Umbilical cord (tissue), 2 donors: ENCODE measurements around the gene SLC10A4. TPM values are rescaled to one million over a fixed set of nuclear protein-coding genes. Genes with fewer than 3 reads are reported as not detected.
"Not testable (repeated sequence)": the region's sequence is repeated elsewhere in the genome, so short reads cannot be mapped to it uniquely, and the experiment has no call there.

ENCODE experiments used
- DNase-seq: peaks from one replicate; pipeline ENCODE4 v3.0.0-alpha.2; 2015; ENCODE audit warnings: low spot score
- total RNA-seq: library from RNA; depleted of rRNA; stranded (reverse); fragments of >200 nt; gene quantifications from one replicate; pipeline ENCODE4 v1.2.3, GENCODE V29; 2014; ENCODE audit warnings: low replicate concordance; ENCODE audit not compliant: insufficient read depth

SLC10A4 gene, protein sequence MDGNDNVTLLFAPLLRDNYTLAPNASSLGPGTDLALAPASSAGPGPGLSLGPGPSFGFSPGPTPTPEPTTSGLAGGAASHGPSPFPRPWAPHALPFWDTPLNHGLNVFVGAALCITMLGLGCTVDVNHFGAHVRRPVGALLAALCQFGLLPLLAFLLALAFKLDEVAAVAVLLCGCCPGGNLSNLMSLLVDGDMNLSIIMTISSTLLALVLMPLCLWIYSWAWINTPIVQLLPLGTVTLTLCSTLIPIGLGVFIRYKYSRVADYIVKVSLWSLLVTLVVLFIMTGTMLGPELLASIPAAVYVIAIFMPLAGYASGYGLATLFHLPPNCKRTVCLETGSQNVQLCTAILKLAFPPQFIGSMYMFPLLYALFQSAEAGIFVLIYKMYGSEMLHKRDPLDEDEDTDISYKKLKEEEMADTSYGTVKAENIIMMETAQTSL
- total RNA-seq: not detected

DNA sequence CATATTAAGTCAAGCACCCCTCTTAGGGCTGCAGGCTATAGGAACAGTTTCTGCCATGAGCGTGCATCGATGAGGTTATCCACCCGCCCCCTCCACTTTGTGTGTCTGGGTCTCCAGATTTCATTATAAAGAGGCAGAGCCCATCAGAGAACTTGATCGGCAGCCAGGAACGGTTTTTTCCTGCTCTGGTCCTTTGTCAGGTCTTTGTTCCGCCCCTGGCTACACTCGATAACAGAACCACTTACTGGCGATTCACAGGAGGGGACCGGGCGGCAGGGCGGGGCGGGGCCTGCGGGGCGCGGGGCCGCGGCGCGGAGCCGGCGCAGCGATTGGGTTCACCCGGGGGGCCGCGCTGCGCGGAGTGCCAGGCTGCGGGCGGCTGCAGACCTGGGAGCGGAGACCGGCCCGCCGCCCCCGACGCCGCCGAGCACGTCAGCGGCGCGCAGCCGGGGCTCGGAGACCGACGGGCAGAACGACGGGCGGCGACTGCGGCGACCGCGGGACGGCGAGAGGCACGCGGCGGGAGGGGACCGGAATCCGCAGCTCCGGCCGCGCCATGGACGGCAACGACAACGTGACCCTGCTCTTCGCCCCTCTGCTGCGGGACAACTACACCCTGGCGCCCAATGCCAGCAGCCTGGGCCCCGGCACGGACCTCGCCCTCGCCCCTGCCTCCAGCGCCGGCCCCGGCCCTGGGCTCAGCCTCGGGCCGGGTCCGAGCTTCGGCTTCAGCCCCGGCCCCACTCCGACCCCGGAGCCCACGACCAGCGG, at the start of gene SLC10A4:
Gene SLC10A4 (plus strand): TSS at position 338 of the 771 bp plus-strand sequence. CDS start 219 bp downstream, at position 557.
- DNase-seq: no peak

DNA sequence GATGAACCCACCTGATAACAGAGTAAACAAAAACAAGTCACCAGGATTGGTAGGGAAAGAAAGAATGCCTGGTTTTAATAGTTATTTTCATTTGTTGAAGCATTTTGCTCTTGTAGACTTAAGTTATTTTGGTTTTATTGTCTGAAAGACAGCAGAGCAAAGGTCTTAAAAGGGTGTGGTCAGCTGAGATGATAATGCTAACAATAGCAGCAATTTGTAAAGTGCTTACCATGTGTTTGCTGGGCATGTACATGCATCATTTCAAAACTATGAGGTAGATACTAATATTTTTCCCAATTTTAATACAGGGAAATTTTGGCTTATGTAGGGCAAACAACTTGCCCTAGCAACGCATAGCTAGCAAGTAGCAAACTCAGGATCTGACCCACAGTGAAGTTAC, 46.8 kb upstream of the SLC10A4 start:
- no peak for DNase-seq

DNA sequence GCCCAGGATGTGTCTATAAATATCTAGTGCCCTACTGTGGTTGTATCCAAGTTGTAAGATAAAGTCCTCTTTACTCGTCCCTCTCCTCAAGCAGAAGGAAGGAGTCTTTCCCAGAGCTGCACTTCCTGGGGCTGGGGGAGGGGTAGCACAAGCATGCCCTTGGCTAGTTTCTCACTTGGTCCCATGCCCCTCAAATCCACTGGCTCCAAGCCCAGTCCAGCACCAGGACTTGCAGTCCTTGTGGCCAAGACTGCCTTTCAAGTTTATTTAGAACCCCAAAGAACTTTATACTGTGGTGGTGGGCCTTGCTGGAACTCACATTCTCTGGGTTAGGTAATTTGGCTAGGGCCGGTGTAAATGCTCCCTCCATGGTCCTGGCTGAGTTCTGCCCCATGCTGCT, 43.2 kb upstream of the SLC10A4 start:
- no peak for DNase-seq

DNA sequence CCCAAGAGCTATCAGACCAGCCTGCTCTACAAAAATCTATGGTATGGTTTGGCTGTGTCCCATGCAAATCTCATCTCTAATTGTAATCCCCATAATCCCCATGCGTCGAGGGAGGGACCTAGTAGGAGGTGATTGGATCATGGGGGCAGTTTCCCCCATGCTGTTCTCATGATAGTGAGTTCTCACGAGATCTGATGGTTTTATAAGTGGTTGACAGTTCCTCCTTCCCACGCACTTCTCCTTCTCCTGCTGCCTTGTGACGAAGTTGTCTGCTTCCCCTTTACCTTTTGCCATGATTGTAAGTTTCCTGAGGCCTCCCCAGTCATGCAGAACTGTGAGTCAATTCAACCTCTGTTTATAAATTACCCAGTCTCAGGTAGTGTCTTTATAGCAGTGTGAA, 42.2 kb upstream of the SLC10A4 start:
- not testable (repeated sequence) for DNase-seq

DNA sequence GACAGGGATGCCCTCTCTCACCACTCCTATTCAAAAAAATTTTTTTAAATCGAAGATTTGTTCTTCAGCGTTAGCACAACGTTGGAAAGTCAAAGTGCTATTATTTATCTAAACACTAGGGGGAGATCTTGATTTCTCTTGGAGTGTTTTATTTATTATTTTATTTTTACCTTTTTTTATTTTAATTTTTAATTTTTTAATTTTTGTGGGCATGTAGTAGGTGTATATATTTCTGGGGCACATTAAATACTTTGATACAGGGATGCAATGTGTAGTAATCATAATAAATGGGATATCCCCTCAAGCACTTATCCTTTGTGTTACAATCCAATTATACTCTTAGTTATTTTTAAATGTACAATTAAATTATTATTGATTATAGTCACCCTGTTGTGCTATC, 37.4 kb upstream of the SLC10A4 start:
- DNase-seq: no peak

DNA sequence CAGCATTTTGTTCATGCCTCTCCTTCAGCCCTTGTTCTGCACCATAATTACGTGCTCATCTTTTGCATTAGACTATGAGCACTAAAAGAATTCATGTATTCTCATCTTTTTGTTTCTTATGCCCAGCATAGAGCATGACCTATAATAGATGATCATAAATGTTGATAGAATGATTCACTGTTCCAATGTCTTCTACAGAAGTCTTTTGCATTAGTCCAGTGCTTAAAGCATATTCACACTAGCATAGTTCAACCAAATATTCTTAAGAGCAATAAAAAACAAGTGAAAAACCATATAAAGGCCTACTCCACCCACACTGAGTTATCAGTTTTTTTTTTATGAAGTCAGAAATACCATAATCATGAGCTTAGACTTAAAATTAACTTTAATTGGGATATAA, 36.5 kb upstream of the SLC10A4 start:
- no peak for DNase-seq

DNA sequence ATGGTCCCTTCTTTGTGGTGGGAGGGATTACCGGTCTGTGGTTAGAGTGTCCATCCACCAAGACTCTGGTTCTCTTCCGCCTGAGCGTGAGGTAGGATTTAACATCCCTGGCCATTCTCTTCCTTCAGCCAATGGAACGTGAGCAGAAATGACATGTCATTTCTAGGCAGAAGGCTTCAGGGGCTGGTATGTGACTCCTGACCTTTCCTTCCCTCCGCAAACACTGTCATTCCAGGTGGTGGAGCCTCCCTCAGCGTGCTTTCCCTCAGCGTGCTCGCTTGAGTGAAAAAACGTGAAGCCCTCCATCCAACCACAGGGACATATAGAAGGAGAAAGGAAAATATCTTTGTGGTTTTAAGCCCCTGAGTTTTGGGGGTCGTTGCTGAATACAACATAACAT, 34.0 kb upstream of the SLC10A4 start:
- DNase-seq: no peak

DNA sequence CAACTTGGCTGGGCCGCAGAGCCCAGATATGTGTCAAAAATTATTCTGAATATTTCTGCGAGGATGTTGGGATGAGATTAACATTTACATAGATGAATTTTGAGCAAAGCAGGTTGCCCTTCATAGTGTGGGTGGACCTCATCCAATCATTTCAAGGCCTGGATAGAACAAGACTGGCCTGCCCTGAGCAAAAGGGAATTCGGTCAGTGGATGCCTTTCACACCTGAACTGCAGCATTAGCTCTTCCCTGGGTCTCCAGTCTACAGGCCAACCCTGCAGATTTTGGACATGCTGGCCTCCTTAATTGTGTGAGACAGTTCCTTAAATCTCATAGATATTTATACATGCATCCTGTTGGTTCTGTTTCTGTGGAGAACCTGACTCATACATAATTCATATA, 32.4 kb upstream of the SLC10A4 start:
- DNase-seq: no peak

DNA sequence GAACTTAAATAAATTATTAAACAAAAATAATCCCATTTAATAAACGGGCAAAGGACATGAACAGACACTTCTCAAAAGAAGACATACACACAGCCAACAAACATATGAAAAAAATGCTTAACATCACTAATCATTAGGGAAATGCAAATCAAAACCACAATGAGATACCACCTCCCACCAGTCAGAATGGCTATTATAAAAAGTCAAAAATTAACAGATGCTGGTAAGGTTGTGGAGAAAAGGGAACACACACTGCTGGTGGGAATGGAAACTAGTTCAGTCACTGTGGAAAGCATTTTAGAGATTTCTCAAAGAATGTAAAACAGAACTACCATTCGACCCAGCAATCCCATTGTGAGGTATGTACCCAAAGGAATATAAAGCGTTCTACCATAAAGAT, 31.5 kb upstream of the SLC10A4 start:
- not testable (repeated sequence) for DNase-seq

DNA sequence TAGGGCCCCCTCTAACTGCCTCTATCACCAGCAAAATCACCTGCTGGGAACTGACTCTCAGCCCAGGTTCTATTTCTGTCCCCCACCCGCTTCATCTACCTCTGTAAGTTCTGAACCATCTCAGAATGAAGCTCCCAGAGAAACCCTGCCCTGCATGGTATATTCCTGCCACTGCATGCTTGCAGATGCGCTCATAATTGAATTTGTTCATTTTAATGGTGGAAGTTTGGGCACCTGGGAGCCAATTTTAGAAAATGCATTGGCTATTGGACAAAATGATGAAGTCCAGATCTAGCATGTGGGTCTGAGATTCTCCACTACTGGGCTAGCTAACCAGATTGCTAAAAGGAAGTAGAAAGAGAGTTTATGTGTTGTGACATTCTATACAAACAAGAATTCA, 28.6 kb upstream of the SLC10A4 start:
- no peak for DNase-seq

DNA sequence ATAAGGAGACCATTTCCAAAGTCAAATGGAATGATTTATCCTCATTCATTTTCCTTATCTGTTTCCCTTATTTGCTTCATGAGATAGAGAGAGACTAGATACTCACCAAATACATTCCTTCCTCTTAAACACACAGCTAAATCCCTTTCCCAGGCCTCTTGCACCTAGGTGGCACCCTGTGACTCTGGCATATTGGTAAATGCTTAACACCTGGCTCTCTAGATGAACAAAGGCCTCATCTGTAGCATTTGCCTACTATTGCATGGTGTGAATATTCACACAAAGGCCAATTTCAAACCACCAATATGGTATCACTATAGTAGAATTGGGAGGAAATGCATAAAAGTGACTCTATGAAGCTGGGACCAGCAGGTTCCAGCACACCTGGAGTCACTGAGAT, 22.1 kb upstream of the SLC10A4 start:
- no peak for DNase-seq

DNA sequence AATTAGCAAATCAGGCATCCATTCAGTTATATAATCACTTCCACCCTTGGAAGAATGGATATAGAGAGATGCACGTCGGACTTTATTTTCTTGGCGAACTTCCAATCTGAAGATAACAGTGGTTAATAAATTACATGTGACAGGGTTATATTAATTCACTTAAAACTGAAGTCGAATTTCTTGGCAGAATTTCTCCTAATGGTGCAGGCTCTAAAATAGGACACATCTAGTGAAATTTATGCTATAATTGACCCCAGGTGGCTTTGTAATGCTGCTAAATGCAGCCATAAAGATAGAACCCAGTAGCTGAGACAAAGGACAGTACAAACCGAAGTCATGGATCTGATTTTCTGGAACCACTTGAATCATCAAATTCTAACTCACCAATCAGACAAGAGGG, 20.8 kb upstream of the SLC10A4 start:
- DNase-seq: peak; percentile 5

DNA sequence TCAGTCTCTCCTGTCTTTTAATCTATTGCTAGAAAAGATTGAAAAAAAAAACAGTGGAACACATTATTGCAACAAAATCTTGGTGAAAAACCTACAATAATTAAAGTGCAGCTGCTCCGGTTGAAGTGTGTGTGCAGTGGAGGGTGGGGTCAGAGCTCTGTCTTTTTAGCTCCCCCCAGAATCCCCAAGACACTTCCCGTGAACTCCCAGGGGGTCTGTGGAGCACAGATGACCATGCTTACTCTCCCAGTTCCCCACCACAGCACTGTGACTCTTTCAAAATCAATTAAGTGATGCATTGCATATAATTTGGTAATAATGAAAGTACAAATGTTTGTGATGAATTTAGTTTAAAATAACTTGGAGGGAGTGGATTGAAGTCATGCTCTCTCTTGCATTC, 15.7 kb upstream of the SLC10A4 start:
- no peak for DNase-seq

DNA sequence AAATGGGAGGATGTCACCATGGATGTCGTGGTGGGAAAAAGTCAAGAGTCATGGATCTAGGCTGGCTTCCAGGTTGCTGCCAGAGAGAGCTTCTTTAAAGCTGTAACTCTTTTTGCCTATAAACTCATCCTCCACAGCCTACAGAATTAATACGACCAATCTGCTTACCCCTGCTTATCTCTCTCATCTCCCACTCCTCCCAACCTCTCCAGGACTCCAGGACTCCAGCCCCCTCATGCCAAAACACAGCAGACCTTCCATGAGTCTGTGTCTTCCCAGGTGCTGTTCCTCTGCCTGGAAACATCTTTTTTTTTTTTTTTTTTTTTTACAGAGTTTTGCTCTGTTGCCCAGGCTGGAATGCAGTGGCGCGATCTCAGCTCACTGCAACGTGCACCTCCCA, 15.3 kb upstream of the SLC10A4 start:
- DNase-seq: no peak

DNA sequence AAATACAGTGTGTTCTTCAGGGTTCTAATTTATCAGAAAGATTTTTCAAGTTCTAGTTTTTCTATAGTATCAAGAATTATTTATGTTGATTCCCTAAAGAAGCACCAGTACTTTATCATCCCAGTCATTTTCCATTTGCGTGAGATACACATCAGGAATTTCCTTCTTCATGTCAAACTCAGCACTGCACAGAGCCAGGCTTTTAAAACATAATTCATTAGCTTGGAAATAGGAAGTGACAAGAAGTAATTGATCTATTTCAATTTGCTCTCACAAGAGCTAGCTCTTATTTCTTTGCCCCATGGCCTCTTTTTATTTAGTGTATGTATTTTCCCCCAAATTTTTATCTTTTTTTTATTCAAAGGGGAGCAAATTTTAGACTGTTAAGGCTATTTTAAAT, 13.0 kb upstream of the SLC10A4 start:
- DNase-seq: no peak

DNA sequence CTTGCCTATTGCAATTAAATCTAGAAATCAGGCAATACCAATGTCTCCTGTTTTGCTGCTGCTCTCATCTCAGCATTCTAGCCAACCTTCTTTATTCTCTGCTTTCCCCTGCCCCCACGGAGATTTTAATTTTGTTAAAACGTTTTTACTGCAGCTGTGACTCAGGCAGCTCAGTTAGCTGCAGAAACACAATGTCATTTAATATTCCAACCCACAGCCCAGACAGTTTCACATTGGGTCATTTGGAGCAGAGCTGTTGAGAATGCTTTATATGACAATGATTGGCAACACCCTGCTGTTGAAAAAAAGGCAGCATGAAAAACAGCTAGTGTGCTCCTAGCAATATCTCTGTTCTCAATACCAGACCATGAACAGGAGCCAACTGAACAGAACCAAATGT, 12.6 kb upstream of the SLC10A4 start:
- no peak for DNase-seq

DNA sequence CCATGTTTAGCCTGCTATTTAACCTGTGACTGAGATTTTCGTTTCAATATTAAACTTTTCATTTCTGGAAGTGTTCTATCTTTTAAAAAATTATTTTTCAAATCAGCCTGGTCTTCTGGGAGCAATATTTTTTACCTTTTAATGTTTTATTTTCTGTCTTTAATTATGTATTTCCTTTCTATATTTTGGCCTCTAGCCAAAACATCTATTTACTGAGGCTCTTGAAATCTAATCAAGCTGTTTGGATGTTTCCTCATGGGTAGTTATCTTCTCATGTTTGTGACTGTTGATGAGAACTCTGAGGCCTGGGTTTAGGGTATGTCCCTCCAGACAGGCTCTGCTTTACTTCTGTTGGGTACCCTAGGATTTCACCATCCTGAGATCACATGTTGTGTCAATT, 10.3 kb upstream of the SLC10A4 start:
- DNase-seq: no peak

DNA sequence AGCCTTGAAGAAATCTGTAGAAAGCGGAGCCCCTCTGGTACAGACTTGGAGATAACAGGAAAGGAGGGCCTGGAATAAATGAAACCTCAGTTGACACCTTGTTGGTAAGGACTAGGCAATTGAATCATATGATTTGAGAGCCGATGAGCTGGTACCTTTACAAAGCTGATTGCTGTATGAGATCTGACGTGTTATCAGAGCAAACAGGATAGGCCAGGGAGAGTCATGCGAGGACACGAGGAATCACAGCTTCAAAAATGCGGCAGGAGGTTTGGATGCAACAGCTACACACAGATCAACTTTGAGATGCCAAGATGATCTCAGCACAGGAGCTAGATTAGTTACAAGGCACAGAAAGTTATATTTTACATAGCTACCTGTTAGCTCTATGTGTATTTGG, 7.4 kb upstream of the SLC10A4 start:
- DNase-seq: no peak

DNA sequence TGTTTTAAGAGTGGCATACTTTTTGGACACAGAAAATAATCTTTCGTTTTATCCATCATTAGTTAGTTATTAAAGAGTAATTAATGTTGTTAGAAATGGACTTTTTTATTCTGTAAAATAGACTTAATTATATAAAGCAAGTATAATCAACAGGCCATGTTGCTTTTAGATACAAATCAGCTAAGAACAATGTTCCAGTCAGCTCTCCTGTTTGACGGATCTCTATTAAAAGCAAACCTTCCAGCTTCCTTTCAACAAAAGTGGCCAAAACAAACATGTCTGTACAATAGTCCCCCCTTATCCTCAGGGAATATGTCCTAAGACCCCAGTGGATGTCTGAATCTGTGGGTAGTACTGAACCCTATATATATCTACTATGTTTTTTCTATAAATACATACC, 4.9 kb upstream of the SLC10A4 start:
- no peak for DNase-seq

DNA sequence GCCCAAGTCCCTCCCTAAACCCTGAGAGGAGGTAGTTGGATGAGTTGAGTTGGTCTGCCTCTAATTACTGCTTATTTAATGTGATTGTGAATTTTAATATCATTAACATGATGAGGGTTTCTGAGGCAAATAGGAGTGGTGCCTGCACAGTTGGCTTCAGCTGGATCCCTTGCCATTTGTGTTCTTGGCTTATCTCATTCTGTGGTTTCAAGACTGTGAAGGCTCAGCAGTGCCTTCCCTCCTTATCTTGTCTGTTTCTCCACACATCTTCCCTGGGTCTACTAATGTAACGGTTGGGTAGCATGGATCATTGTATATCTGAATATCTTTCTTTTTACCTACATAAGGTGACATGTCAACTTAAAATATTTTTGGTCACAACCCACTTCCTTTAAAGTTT, 1.6 kb upstream of the SLC10A4 start:
- DNase-seq: no peak

DNA sequence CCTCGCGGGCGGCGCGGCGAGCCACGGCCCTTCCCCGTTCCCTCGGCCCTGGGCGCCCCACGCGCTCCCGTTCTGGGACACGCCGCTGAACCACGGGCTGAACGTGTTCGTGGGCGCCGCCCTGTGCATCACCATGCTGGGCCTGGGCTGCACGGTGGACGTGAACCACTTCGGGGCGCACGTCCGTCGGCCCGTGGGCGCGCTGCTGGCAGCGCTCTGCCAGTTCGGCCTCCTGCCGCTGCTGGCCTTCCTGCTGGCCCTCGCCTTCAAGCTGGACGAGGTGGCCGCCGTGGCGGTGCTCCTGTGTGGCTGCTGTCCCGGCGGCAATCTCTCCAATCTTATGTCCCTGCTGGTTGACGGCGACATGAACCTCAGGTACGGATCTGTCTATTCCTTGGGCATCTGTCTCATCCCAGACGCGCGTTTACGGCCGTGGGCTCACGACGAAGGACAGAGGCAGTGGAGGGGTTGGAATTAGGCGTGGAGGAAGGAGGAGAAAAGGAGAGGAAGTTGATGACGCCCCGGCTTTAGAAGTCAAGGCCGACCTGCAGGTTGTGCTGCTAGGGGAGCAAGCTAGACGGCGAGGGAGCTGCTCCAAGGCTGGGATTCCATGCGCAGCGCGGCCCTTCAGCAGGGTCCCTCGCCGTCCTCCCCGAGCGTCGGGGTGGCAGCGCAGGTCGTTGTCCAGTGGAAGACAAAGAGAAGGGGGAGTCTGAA, 792 bp downstream of the SLC10A4 start:
- no peak for DNase-seq

DNA sequence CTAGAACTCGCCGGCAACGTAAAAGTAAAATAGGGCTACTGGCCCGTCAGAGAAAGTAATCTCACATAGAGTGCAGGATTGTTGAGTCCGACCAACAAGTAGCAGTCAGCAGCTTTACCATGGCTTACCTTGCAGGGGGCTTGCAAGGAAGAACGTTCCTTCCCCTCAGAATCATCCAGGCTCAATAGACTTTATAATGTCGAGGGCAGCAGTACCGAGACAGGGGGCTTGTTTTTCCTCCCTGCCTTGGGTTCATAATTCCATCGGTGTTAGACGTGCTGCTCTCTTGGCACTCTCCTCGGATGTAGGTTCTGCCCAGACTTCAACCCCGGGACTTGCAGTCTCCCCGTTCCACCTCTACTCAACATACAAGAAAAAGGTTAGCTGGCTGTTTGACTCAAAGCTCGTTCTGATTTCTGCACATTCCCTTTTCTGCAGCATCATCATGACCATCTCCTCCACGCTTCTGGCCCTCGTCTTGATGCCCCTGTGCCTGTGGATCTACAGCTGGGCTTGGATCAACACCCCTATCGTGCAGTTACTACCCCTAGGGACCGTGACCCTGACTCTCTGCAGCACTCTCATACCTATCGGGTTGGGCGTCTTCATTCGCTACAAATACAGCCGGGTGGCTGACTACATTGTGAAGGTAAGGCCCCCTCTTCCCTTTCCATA, 1.5 kb downstream of the SLC10A4 start:
- no peak for DNase-seq
